ENCODE measurements around the gene OTOF. TPM values are rescaled to one million over a fixed set of nuclear protein-coding genes. Genes with fewer than 3 reads are reported as not detected.

The OTOF gene
- polyA plus RNA-seq, 1 of the 3 experiments (the other 2 are of a cell fraction): not detected

DNA sequence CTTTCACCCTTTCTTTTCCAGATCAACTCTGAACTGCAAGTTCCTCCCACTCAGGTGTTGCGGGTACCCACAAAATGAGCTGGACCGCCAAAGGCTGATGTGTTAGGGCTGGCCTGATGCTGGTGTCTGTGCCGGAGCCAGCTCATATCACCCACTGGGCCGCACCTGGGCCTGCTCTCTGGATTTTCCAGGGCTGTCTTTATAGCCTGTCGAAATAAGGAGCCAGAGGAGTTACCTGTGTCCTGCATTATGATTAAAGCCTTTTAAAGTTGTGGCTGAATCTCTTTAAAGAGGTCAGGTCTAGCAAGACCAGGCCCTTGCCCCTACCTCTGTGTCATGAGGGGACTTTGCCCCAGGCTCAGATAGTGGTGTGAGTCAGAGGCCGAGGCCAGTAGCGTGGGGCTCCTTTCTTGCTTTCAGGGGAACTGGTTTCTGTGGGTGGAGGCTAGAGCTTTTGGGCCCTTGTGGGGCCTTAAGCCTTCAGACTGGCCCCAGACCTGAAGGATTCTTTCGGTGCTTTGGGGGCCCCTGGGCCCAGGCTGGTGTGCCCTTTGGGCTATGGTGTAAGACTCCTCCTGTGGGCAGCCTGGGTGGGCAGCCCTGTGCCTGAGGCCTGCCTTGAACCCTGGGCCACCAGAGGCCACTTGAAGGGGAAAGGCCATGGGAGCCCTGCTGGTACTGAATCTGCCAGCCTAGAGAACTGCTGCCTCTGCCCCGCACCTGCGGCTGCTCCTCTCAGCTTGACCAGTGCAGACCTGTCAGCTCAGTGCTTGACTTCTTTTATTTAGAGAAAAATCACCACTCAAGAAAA is 21.3 kb downstream of the OTOF start:
- H3F3A ChIP-seq (replicated peaks; ENCODE audit: insufficient read depth): no peaks in the 10 kb centered on the region
- H3K9me3 ChIP-seq: no peaks in the 10 kb centered on the region

GRCh38 chr2:26455670-26456439 is 22.1 kb downstream of the OTOF start:
- DNase-seq: no peak
- CTCF ChIA-PET: interaction anchor here (1.0 to 1.3 kb wide), 4 partner anchors 13 to 289 kb away, joined by 3 to 4 read pairs (median 3); partner anchors contain the start of gene ADGRF3
- 82% methylated on average over 16 of the region's 18 CpGs for WGBS (ENCODE audit: low lambda C conversion rate)
- Histone ChIP-seq H3K27me3 (ENCODE audit: insufficient read depth) (peaks cover 10% of the 10 kb centered on the region), H3K4me3 (ENCODE audit: low read depth in 2 of 2, low read length in 1 of 2) (no peak overlapping the region), H3F3A (replicated peaks; ENCODE audit: insufficient read depth) (no peaks in the 10 kb centered on the region), H3K36me3 (replicated peaks in 1 of 2; ENCODE audit: control insufficient read depth in 1 of 2, insufficient read depth in 2 of 2, low read length in 1 of 2) (no peaks in the 10 kb centered on the region), H2AFZ (ENCODE audit: low read depth) (no peak overlapping the region), H3K9me2 (no peaks in the 10 kb centered on the region), H3K4me2 (no peak overlapping the region), H3K9me3 (no peaks in the 10 kb centered on the region), H4K20me1 (ENCODE audit: insufficient read depth) (no peaks in the 10 kb centered on the region), H3K9ac (no peak overlapping the region), H3K27ac (ENCODE audit: low read depth in 2 of 2, low read length in 1 of 2) (no peak overlapping the region), H3K4me1 (ENCODE audit: control insufficient read depth in 1 of 2, insufficient read depth in 2 of 2, low read depth in 1 of 2, low read length in 1 of 2) (no peaks in the 10 kb centered on the region; a peak in 1 of 4 replicates), H3K79me2 (ENCODE audit: insufficient read depth) (no peaks in the 10 kb centered on the region)
- TF ChIP-seq SMC3 (IDR thresholded peaks at IDR 0.05; ENCODE audit: low read depth, low read length): no peak
- TF ChIP-seq FOSL2 (IDR thresholded peaks at IDR 0.05; ENCODE audit: borderline replicate concordance, low read depth): no peak
- TF ChIP-seq RXRA (IDR thresholded peaks at IDR 0.05; ENCODE audit: borderline replicate concordance, low read depth): no peak
- TF ChIP-seq, protein P1, sequence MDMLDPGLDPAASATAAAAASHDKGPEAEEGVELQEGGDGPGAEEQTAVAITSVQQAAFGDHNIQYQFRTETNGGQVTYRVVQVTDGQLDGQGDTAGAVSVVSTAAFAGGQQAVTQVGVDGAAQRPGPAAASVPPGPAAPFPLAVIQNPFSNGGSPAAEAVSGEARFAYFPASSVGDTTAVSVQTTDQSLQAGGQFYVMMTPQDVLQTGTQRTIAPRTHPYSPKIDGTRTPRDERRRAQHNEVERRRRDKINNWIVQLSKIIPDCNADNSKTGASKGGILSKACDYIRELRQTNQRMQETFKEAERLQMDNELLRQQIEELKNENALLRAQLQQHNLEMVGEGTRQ (IDR thresholded peaks at IDR 0.05; ENCODE audit: borderline replicate concordance, low read depth, low read length): no peak
- no peak for TF ChIP-seq ELF1 (IDR thresholded peaks at IDR 0.05)
- TF ChIP-seq TAF1 (IDR thresholded peaks at IDR 0.05; ENCODE audit: borderline replicate concordance, low read depth, low read length): no peak
- TF ChIP-seq NFIC (IDR thresholded peaks at IDR 0.05; ENCODE audit: borderline replicate concordance): no peak
- TF ChIP-seq, protein P2, sequence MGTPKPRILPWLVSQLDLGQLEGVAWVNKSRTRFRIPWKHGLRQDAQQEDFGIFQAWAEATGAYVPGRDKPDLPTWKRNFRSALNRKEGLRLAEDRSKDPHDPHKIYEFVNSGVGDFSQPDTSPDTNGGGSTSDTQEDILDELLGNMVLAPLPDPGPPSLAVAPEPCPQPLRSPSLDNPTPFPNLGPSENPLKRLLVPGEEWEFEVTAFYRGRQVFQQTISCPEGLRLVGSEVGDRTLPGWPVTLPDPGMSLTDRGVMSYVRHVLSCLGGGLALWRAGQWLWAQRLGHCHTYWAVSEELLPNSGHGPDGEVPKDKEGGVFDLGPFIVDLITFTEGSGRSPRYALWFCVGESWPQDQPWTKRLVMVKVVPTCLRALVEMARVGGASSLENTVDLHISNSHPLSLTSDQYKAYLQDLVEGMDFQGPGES (IDR thresholded peaks at IDR 0.05; ENCODE audit: low read depth, low read length): no peak
- no peak for TF ChIP-seq RAD21 (IDR thresholded peaks at IDR 0.05; ENCODE audit: low read length)
- no peak for TF ChIP-seq YY1 (IDR thresholded peaks at IDR 0.05; ENCODE audit: low read depth)
- no peak for TF ChIP-seq JUND (IDR thresholded peaks at IDR 0.05)
- no peak for TF ChIP-seq ZBTB33 (IDR thresholded peaks at IDR 0.05; ENCODE audit: borderline replicate concordance, low read depth)
- TF ChIP-seq GATA2 (CRISPR knock-in tag; IDR thresholded peaks at IDR 0.05): no peak
- no peak for TF ChIP-seq TCF12 (IDR thresholded peaks at IDR 0.05)
- POLR2A ChIA-PET: no interaction called here

More for the DNA sequence above, 21.3 kb downstream of the OTOF start:
- H3K36me3 ChIP-seq (replicated peaks in 1 of 2; ENCODE audit: control insufficient read depth in 1 of 2, insufficient read depth in 2 of 2, low read length in 1 of 2): no peaks in the 10 kb centered on the region
- WGBS (ENCODE audit: low lambda C conversion rate): 85% methylated on average over 9 of the region's 10 CpGs
- no peak for DNase-seq
- no peak overlapping the region for H3K4me3 ChIP-seq (ENCODE audit: low read depth in 2 of 2, low read length in 1 of 2)
- no peaks in the 10 kb centered on the region for H3K79me2 ChIP-seq (ENCODE audit: insufficient read depth)
- H2AFZ ChIP-seq (ENCODE audit: low read depth): no peak overlapping the region
- H3K4me2 ChIP-seq: no peak overlapping the region
- no peak overlapping the region for H3K27ac ChIP-seq (ENCODE audit: low read depth in 2 of 2, low read length in 1 of 2)
- H3K4me1 ChIP-seq (ENCODE audit: control insufficient read depth in 1 of 2, insufficient read depth in 2 of 2, low read depth in 1 of 2, low read length in 1 of 2): no peaks in the 10 kb centered on the region; a peak in 1 of 4 replicates
- ChIA-PET POLR2A (no interaction called here), CTCF (interaction anchor here (0.9 to 1.5 kb wide), 3 partner anchors 12 to 110 kb away, joined by 3 to 5 read pairs (median 4); partner anchors contain the start of gene ADGRF3)
- H3K9me2 ChIP-seq: no peaks in the 10 kb centered on the region
- peaks cover 10% of the 10 kb centered on the region for H3K27me3 ChIP-seq (ENCODE audit: insufficient read depth)
- no peaks in the 10 kb centered on the region for H4K20me1 ChIP-seq (ENCODE audit: insufficient read depth)
- no peak for TF ChIP-seq SIN3A (IDR thresholded peaks at IDR 0.05; ENCODE audit: borderline replicate concordance, low read depth, low read length)
- no peak for TF ChIP-seq USF1 (IDR thresholded peaks at IDR 0.05; ENCODE audit: borderline replicate concordance, low read depth)
- TF ChIP-seq, protein P2 (IDR thresholded peaks at IDR 0.05; ENCODE audit: low read depth, low read length): no peak
- H3K9ac ChIP-seq: no peak overlapping the region

Data from SK-N-SH (cell line).